Measurements from ENCODE around the gene MTHFD2L.

MTHFD2L gene

GRCh38 chr4:74252933-74253332 lies 95.0 kb downstream of the MTHFD2L start:
- DNase-seq (ENCODE audit: low read depth in 2 of 2) = no peak

DNA sequence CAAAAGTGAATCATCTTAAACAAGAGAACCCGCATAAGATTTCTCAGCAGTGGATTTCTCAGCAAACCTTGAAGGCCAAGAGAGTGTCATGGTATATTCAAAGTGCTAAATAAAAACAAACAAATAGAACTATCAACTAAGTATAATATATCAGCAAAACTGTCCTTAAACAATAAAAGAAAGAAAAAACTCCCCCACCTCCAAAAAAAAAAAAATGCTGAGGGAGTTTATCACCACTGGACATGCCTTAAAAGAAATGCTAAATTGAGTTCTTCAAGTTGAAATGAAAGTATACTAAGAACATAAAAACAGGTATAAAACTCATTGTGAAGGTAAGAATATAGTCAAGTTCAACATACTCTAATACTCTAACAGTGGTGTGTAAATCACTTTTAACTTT lies 96.5 kb downstream of the MTHFD2L start:
- no peak for DNase-seq (ENCODE audit: low read depth in 2 of 2)

DNA sequence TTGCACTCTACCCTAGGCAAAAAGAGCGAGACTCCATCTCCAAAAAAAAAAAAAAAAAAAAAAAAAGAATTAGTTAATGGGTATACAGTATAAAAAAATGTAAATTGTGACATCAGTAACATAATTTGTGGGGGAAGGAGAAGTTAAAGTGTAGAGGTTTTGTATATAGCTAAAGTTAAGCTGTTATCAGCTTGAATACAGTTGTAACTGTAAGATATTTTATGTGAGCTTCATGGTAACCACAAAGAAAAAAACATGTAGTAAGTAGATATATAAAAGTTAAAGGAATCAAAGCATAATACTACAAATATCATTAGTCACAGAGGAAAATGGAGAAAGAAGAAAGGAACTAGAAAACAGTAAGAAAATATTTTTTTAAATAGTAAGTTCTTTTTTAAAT lies 97.2 kb downstream of the MTHFD2L start:
- DNase-seq (ENCODE audit: low read depth in 2 of 2) = no peak

DNA sequence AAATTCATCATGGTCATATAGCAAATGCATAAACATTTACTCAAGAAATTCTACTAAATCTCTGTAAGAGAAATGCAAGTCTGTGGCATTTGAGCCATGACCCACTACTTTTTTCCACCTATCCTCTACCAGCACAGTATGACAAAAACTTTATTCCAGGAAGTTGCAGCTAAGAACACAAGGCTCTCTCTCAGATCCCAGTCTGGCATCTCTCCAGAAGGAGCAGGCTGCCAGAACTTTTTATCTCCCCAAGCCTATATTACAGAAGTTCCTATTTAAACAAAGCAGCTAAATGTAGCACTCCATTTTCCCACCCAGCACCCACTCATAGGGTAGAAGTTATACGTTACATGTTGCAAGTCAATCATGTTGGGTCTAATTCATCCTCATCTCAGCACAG lies 101.0 kb downstream of the MTHFD2L start:
- DNase-seq (ENCODE audit: low read depth in 2 of 2) = no peak

GRCh38 chr4:74260036-74260435 lies 102.1 kb downstream of the MTHFD2L start:
- DNase-seq (ENCODE audit: low read depth in 2 of 2) = no peak

GRCh38 chr4:74262522-74262921 lies 104.6 kb downstream of the MTHFD2L start:
- DNase-seq (ENCODE audit: low read depth in 2 of 2) = no peak

DNA sequence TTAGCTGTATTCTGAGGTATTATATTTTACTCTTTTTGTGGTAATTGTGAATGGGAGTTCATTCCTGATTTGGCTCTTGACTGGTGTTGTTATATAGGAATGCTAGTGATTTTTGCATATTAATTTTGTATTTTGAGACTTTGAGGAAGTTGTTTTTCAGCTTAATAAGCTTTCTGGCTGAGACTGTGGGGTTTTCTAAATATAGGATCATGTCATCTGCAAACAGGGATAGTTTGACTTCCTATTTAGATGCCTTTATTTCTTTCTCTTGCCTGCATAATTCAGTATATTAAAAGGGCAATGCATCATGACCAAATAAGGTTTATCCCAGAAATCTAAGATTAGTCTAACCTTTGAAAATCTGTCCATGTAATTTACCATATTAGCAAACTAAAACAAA lies 105.6 kb downstream of the MTHFD2L start:
- DNase-seq (ENCODE audit: low read depth in 2 of 2) = no peak

DNA sequence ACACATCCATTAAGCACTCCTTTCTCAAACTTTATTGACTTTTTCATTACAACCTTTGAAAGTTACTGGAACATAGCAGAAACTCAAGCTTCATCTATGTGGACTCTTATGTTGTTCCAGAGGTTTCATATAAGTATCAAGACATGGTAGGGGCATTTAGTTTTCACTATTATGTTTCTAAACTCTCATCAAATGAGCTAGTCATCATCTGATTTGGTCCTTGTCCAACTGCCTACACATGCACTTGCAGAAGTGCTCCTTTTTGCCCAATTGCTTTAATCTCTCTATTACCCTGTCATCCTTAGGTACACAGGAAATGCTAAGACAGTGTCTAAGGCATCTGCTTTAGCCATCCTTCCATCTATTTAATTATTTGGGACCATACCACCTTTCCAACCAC lies 108.2 kb downstream of the MTHFD2L start:
- no peak for DNase-seq (ENCODE audit: low read depth in 2 of 2)

DNA sequence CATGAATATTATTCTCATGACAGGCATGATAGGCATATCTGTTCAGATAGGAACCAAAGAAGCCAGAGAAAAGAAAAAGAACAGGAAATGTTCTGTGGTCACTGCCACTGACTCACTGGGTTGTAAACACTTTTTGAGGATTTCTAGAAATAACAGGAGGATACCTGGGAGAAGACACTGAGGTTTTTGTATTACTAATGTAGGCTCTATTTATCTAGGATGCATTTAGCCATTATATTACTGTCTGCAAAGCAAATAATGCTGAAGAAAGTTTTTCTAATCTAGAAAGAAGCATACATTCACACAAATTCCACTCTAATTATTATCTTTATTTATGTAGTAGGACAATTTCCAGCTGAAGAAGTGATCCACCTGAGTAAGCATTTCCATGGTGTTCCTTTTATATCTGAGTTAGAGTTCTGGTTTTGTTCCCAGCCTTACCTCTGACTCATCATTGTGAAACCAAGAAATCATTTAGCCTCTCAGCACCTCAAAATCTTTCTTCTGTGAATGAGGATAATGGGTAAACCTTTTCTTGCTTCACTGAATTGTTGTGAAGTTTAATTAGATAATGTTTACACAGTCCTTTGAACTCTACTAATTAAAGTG lies 110.2 kb downstream of the MTHFD2L start:
- DNase-seq (ENCODE audit: low read depth in 2 of 2) = no peak

GRCh38 chr4:74268643-74269042 lies 110.7 kb downstream of the MTHFD2L start:
- no peak for DNase-seq (ENCODE audit: low read depth in 2 of 2)

DNA sequence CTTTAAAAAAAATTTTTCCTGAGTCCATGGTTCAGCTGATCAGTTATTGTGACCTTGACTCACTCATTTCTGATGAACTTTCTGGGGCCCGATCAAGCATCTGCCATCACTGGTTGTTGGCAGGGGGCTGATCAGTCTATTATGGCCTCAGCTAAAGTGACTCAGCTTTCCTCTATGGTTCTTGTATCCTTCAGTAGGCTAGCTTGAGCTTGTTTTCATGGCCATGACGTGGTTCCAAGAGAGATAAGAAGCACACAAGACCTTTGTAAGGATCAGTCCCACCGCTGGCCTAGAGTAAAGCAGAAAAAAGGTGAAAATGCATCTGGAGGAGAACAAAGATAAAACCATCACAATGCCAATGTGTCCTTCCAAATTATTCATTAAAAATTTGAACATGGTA lies 120.6 kb downstream of the MTHFD2L start:
- no peak for DNase-seq (ENCODE audit: low read depth in 2 of 2)

- DNase-seq (ENCODE audit: low read depth in 2 of 2) = no peak
Measured at GRCh38 chr4:74279716-74280115, 121.8 kb downstream of the MTHFD2L start.

DNA sequence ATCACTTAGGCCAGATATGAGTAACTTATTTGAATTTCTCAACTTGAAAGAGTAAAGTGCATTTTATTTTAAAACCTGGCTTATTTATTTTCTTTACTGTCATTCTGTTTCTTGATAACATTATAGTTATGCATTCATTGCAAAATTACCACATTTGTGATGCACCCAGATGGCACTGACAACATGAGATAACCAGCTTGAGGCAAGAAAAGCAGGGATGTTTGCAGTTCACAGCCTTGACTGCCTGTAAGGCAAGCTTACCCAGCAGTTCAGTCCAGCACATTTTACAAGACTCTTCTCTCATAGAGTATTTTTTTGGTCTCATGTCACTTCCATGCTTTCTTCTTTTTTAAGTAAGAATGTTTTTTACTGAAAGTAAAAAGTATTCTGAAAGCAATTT lies 125.0 kb downstream of the MTHFD2L start:
- no peak for DNase-seq (ENCODE audit: low read depth in 2 of 2)

DNA sequence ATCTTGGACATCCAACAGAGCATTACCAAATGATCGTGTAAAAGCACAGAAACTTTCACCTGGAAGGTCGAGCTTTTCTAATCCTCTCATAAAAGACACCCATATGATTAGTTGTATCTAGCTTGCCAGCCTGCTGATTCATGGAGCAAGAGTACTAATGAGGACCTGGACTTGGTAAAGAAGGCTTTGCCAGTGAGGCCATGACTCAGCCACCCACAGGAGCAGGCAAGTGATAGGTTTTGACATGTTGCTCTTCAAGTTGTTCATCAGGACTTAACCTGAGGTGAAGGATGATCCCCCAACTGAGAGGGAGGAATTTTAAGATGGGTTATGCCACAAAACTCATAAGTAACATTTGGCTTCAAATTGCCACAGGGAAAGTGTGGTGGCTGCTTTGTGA lies 125.7 kb downstream of the MTHFD2L start:
- DNase-seq (ENCODE audit: low read depth in 2 of 2) = no peak

- DNase-seq (ENCODE audit: low read depth in 2 of 2) = no peak
Measured at GRCh38 chr4:74284053-74284452, 126.1 kb downstream of the MTHFD2L start.

- no peak for DNase-seq (ENCODE audit: low read depth in 2 of 2)
Measured at GRCh38 chr4:74287164-74287563, 129.2 kb downstream of the MTHFD2L start.

- no peak for DNase-seq (ENCODE audit: low read depth in 2 of 2)
Measured at GRCh38 chr4:74287791-74288190, 129.9 kb downstream of the MTHFD2L start.

GRCh38 chr4:74291471-74291870 lies 133.6 kb downstream of the MTHFD2L start:
- DNase-seq (ENCODE audit: low read depth in 2 of 2) = no peak

GRCh38 chr4:74292111-74292870 lies 134.4 kb downstream of the MTHFD2L start:
- DNase-seq (ENCODE audit: low read depth in 2 of 2) = no peak

DNA sequence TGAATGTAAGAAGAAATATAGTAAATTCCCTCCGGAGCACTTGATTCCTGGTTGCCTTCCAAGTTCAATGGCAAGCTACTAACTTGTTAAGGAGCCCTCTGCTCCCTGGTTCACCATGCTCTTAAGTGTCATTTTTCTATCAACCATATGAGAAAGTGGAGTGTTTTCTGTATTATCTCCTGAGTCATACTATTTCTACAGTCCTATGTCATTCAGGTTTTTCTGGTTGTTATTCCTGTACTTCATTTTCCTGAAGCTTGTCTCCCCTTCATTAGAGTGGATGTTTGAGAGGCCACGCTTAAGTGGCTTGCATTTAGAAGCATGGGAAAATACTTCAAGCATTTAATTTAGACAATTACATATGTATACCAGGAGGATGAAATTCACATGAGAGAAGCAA lies 135.6 kb downstream of the MTHFD2L start:
- no peak for DNase-seq (ENCODE audit: low read depth in 2 of 2)

DNA sequence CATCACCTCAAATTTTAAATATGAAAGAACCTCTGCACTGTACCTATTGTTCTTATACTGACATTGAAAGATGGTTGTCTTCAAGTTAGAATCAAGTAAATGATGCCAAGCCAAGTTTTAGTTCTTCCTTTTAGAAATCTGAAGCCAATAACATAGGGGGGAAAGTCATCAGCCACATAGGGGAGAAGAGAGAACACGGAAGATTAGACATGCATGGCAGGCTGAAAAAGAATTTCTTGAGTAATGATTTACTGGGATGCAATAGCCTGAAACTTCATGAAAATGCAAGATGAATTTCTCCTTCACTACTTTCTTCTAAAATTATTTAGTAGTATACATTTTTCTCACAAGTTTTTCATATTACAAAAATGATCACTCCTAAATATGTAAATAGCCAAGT lies 136.8 kb downstream of the MTHFD2L start:
- DNase-seq (ENCODE audit: low read depth in 2 of 2) = no peak

DNA sequence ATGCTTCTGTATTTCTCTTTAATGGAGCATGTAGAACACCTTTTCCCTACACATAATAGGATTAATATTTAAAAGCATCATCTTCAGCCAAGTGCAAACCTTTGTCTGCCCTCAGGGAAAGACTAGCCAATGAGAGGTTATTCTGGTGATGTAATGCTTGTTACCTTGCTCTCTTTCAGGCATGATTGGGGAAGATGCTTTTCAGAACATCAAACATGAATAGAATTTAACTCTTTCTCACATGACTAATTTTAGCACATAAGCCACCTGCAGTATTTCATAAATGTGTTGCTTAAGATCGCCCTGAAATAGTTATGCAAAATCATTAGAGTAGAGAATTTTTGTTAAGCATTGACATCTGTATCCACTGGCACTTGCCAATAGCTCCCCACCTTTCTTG lies 139.6 kb downstream of the MTHFD2L start:
- DNase-seq (ENCODE audit: low read depth in 2 of 2) = no peak

GRCh38 chr4:74304095-74304625 lies 146.2 kb downstream of the MTHFD2L start:
- DNase-seq (ENCODE audit: low read depth in 2 of 2) = no peak

All from stimulated activated CD8-positive, alpha-beta memory T cell treated with anti-CD3 and anti-CD28 coated beads, Interleukin-7, amount 100 ng/mL, for 1 hour (primary cell).